ENCODE measurements around the gene ITPRIP.

DNA sequence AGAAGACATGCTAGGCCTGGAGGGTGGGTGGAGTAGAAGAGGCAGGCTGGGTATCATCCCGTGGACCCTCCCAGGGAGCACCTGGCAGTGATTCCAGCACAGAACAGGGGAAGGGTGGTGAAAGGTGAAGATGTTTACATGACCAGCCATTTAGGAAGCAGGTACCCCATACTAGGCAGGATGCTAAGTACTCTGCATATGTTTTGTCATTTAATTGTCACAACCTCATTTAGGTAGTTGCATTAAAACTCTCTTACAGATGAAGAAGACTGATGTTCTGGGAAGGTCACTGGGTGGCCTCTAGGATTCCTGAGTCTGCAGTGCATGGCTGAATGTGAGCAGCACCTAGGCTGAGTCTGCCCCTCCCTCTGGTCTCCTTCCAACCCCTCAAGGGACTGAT is 15.2 kb downstream of the ITPRIP start:
- TF ChIP-seq, protein P1, sequence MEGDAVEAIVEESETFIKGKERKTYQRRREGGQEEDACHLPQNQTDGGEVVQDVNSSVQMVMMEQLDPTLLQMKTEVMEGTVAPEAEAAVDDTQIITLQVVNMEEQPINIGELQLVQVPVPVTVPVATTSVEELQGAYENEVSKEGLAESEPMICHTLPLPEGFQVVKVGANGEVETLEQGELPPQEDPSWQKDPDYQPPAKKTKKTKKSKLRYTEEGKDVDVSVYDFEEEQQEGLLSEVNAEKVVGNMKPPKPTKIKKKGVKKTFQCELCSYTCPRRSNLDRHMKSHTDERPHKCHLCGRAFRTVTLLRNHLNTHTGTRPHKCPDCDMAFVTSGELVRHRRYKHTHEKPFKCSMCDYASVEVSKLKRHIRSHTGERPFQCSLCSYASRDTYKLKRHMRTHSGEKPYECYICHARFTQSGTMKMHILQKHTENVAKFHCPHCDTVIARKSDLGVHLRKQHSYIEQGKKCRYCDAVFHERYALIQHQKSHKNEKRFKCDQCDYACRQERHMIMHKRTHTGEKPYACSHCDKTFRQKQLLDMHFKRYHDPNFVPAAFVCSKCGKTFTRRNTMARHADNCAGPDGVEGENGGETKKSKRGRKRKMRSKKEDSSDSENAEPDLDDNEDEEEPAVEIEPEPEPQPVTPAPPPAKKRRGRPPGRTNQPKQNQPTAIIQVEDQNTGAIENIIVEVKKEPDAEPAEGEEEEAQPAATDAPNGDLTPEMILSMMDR (conservative IDR thresholded peaks at IDR 0.05 in 1 of 2, IDR thresholded peaks at IDR 0.05 in 1 of 2; ENCODE audit: extremely low read depth in 1 of 2, insufficient read depth in 1 of 2, low read depth in 1 of 2, low read length in 2 of 2): no peak
- TF ChIP-seq EZH2 (IDR thresholded peaks at IDR 0.05; ENCODE audit: borderline replicate concordance, low read length): no peak

Data from mammary epithelial cell (primary cell).